Stomach smooth muscle (tissue), 2 donors: ENCODE measurements around the gene PRC1.

Experiments used
- H3K27ac ChIP-seq: one replicate; pipeline ENCODE4 v1.7.0; 2013; ENCODE audit warnings: mild to moderate bottlenecking, low read length, inconsistent platforms
- H3K27me3 ChIP-seq, 2 donors: one replicate each; pipeline ENCODE4 v1.7.0; 2013; ENCODE audit warnings: low read length in 2 of 2; ENCODE audit not compliant: insufficient read depth in 2 of 2, control insufficient read depth in 1 of 2
- H3K36me3 ChIP-seq, 2 donors: one replicate each; pipeline ENCODE4 v1.7.0; 2013; ENCODE audit warnings: low read length in 2 of 2; ENCODE audit not compliant: control insufficient read depth in 2 of 2, insufficient read depth in 2 of 2
- H3K4me1 ChIP-seq: one replicate; pipeline ENCODE4 v1.7.0; 2013; ENCODE audit warnings: low read length; ENCODE audit not compliant: control insufficient read depth, insufficient read depth
- H3K4me3 ChIP-seq, 2 donors: one replicate each; pipeline ENCODE4 v1.7.0; 2013; ENCODE audit warnings: low read length in 2 of 2
- H3K9ac ChIP-seq, 2 donors: one replicate each; pipeline ENCODE4 v1.7.0; 2013; ENCODE audit warnings: low read length in 2 of 2, mild to moderate bottlenecking in 1 of 2
- H3K9me3 ChIP-seq, 2 donors: one replicate each; pipeline ENCODE4 v1.7.0; 2013; ENCODE audit warnings: low read length in 2 of 2; ENCODE audit not compliant: control insufficient read depth in 2 of 2
- donor health status: healthy.
- donor health status: Pancreatic carcinoma.

PRC1 gene

DNA sequence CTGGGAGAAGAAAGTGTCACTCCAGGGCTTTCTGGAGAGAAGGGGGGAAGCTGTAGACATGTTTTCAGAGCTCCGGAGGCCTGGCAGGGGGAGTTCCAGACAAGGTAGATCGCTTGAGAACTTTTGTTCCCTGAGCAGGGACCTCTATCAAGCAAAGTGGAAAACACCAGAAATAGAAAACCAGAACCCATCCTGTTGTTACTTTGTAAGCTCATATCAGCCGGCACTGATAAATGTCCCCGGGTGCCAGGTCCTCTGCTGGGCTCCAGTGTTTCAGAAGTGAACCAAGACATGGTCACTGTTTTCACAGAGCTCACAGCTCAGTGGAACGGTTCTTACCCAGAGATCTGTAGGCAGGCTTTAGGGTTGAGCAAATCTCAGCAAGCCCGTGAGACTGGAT lies 75.5 kb downstream of the PRC1 start:
- Histone ChIP-seq H3K9ac (no peak overlapping the region), H3K27ac (no peak overlapping the region)

DNA sequence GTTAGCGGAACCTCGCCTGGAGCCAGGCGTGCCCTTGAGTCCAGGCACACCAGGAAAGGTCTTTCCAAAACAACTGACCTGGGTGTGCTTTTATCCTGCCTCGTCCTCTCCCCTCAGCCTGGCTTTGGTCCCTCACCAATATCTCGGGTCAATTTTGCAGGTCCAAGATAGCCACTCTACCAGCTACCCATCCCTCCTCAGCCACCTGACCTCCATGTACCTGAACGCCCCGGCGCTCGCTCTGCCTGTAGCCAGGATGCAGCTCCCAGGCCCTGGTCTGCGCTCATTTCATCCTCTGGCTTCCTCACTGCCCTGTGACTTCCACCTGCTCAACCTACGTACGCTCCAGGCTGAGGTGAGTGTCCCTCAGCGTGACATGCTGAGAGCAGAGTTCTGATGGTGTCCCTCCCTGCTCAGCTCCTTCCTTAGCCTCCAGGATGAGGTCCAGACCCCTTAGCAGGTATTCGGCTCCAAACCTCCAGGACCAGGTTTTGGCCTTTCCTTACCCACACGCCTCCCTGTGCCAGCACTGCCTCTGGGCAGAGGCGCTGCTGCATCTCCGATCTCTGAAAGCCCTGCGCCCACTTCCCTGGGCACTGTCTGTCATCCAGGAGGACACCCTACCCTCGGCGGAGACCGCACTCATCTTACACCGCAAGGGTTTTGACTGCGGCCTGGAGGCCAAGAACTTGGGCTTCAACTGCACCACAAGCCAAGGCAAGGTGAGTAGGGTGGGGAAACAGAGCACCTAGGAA lies 76.1 kb downstream of the PRC1 start:
- Histone ChIP-seq H3K27me3 (no peaks in the 10 kb centered on the region), H3K36me3 (peaks cover 47 to 72% of the 10 kb centered on the region in 2 donors), H3K4me1 (no peaks in the 10 kb centered on the region), H3K9me3 (no peaks in the 10 kb centered on the region), H3K9ac (no peak overlapping the region), H3K4me3 (no peak overlapping the region), H3K27ac (no peak overlapping the region)

More for the DNA sequence above, 75.5 kb downstream of the PRC1 start:
- Histone ChIP-seq H3K36me3 (peaks cover 41 to 66% of the 10 kb centered on the region in 2 donors), H3K4me1 (no peaks in the 10 kb centered on the region), H3K4me3 (no peak overlapping the region), H3K27me3 (no peaks in the 10 kb centered on the region), H3K9me3 (no peaks in the 10 kb centered on the region)

DNA sequence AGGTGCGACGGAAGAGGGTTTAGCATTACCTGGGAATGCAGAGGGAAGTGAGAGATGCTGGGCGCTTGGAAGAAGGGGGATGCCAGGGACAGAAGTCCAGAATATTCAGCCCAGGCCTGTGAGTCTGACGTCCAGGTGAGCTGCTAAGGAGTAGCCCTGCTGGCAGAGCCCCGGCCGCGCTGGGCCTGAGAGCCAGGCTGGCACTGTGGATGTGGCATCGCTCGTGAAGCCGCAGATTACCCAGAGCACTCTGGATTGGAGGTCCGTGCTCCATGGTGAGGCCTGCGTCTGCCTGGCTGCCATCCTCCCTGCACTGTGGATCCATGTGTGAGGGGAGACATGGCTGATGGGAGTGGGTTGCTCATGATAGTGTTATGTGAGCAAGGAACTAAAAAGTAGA lies 76.8 kb downstream of the PRC1 start:
- Histone ChIP-seq H3K9ac (no peak overlapping the region), H3K27ac (no peak overlapping the region), H3K9me3 (no peaks in the 10 kb centered on the region), H3K4me3 (no peak overlapping the region), H3K4me1 (no peaks in the 10 kb centered on the region), H3K36me3 (peaks cover 53 to 79% of the 10 kb centered on the region in 2 donors), H3K27me3 (no peaks in the 10 kb centered on the region)

DNA sequence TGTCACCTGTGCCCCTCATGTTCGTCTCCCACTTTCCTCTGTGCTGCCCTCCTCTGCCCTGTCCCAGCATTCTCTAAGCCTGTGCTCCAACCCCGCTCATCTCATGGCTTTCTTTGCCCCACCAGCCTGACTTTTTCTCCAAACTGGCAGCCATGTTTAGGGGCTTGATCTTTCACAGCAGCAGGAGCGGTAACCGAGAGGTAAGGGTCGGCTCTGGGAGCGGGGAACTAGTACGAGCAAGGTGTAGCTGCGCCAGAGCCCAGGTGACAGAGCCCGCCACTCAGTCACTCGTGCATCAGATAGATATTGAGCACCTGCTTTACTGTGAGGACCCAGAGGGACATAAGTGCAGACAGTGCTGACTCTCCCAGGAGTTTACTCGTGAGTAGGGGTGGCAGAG lies 77.9 kb downstream of the PRC1 start:
- Histone ChIP-seq H3K4me3 (no peak overlapping the region), H3K27me3 (no peaks in the 10 kb centered on the region), H3K4me1 (no peaks in the 10 kb centered on the region), H3K36me3 (peaks cover 64 to 90% of the 10 kb centered on the region in 2 donors), H3K9me3 (no peaks in the 10 kb centered on the region), H3K9ac (no peak overlapping the region), H3K27ac (no peak overlapping the region)
